ENCODE data around the gene SLC7A9. TPM values are rescaled to one million over a fixed set of nuclear protein-coding genes. Genes with fewer than 3 reads are reported as not detected.

The SLC7A9 gene
- total RNA-seq, 1 experiment from 2014 or later: 0.11 TPM

GRCh38 chr19:32916969-32917615 lies 47.5 kb upstream of the SLC7A9 start (continued):
- TF ChIP-seq ZNF219 (CRISPR knock-in tag; IDR thresholded peaks at IDR 0.05; ENCODE audit: borderline replicate concordance): no peak
- TF ChIP-seq ZNF317 (CRISPR knock-in tag; IDR thresholded peaks at IDR 0.05; ENCODE audit: borderline replicate concordance, low read depth): no peak
- no peak for TF ChIP-seq ARID4B (CRISPR knock-in tag; IDR thresholded peaks at IDR 0.05; ENCODE audit: borderline replicate concordance)

GRCh38 chr19:32914879-32915660 lies 45.5 kb upstream of the SLC7A9 start:
- no peak overlapping the region for H3K27ac Mint-ChIP-seq
- ATAC-seq (no peak), DNase-seq (ENCODE audit: low spot score) (no peak)
- CTCF ChIA-PET: no interaction called here
- H3K36me3 Mint-ChIP-seq: 0 out of 2 replicates have a peak, but pooled peaks cover 2% of the 10 kb centered on the region
- H3K4me1 Mint-ChIP-seq: peaks cover 21% of the 10 kb centered on the region
- POLR2A ChIA-PET: no interaction called here
- H3K27me3 Mint-ChIP-seq (ENCODE audit: low read depth): no peaks in the 10 kb centered on the region
- no peaks in the 10 kb centered on the region for H3K9me3 Mint-ChIP-seq
- no peak for TF ChIP-seq ZNF263 (CRISPR knock-in tag; IDR thresholded peaks at IDR 0.05; ENCODE audit: low read depth)
- TF ChIP-seq NFYB (CRISPR knock-in tag; conservative IDR thresholded peaks at IDR 0.05; ENCODE audit: low read depth): no peak
- TF ChIP-seq, protein P1, sequence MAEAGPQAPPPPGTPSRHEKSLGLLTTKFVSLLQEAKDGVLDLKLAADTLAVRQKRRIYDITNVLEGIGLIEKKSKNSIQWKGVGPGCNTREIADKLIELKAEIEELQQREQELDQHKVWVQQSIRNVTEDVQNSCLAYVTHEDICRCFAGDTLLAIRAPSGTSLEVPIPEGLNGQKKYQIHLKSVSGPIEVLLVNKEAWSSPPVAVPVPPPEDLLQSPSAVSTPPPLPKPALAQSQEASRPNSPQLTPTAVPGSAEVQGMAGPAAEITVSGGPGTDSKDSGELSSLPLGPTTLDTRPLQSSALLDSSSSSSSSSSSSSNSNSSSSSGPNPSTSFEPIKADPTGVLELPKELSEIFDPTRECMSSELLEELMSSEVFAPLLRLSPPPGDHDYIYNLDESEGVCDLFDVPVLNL (CRISPR knock-in tag; IDR thresholded peaks at IDR 0.05; ENCODE audit: borderline replicate concordance, low read depth): no peak
- TF ChIP-seq EMX1 (CRISPR knock-in tag; IDR thresholded peaks at IDR 0.05): no peak
- TF ChIP-seq IRF1 (CRISPR knock-in tag; IDR thresholded peaks at IDR 0.05): no peak
- no peak for TF ChIP-seq E2F1 (CRISPR knock-in tag; IDR thresholded peaks at IDR 0.05)
- TF ChIP-seq KAT7 (CRISPR knock-in tag; IDR thresholded peaks at IDR 0.05; ENCODE audit: borderline replicate concordance): no peak
- TF ChIP-seq, protein P2, sequence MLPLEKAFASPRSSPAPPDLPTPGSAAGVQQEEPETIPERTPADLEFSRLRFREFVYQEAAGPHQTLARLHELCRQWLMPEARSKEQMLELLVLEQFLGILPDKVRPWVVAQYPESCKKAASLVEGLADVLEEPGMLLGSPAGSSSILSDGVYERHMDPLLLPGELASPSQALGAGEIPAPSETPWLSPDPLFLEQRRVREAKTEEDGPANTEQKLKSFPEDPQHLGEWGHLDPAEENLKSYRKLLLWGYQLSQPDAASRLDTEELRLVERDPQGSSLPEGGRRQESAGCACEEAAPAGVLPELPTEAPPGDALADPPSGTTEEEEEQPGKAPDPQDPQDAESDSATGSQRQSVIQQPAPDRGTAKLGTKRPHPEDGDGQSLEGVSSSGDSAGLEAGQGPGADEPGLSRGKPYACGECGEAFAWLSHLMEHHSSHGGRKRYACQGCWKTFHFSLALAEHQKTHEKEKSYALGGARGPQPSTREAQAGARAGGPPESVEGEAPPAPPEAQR (CRISPR knock-in tag; IDR thresholded peaks at IDR 0.05): no peak
- no peak for TF ChIP-seq CREM (CRISPR knock-in tag; IDR thresholded peaks at IDR 0.05)
- TF ChIP-seq ZNF232 (CRISPR knock-in tag; IDR thresholded peaks at IDR 0.05): no peak
- H3K4me3 Mint-ChIP-seq: no peak overlapping the region

Data from WTC11 (cell line).